AG09319 (cell line): ENCODE results near the gene SPRED1.

ENCODE experiments used
- DNase-seq: peaks from one replicate; pipeline ENCODE4 v3.0.0-alpha.2; 2010; ENCODE audit warnings: low read depth; ENCODE audit errors: extremely low read depth
- CTCF ChIP-seq: IDR thresholded peaks from 2 replicates; pipeline ENCODE4 v1.5.1; 2011; ENCODE audit warnings: low read depth, mild to moderate bottlenecking, inconsistent platforms, low read length, moderate library complexity

SPRED1 gene

GRCh38 chr15:38362355-38362754 lies 109.7 kb downstream of the SPRED1 start:
- TF ChIP-seq CTCF, result no peak
- no peak for DNase-seq

GRCh38 chr15:38367476-38367875 lies 114.8 kb downstream of the SPRED1 start:
- no peak for TF ChIP-seq CTCF
- DNase-seq, result peak; percentile 19

- no peak for TF ChIP-seq CTCF
Measured at GRCh38 chr15:38369936-38370478, 117.4 kb downstream of the SPRED1 start.

GRCh38 chr15:38373016-38373415 lies 120.4 kb downstream of the SPRED1 start:
- no peak for DNase-seq

More at GRCh38 chr15:38369936-38370478, 117.4 kb downstream of the SPRED1 start:
- no peak for DNase-seq

GRCh38 chr15:38374029-38374428 lies 121.4 kb downstream of the SPRED1 start:
- no peak for TF ChIP-seq CTCF
- DNase-seq, result no peak

More at GRCh38 chr15:38373016-38373415, 120.4 kb downstream of the SPRED1 start:
- no peak for TF ChIP-seq CTCF

- DNase-seq, result no peak
- no peak for TF ChIP-seq CTCF
Measured at GRCh38 chr15:38374556-38374955, 121.9 kb downstream of the SPRED1 start.

GRCh38 chr15:38376081-38376480 lies 123.4 kb downstream of the SPRED1 start:
- no peak for TF ChIP-seq CTCF
- DNase-seq, result no peak
